Left ventricle myocardium superior (tissue), 1 donor: ENCODE measurements around the gene TMC6. TPM values are rescaled to one million over a fixed set of nuclear protein-coding genes. Genes with fewer than 3 reads are reported as not detected.
A peak's percentile ranks its signal among the peaks of the same experiment; 100 is the strongest.
"Not testable (repeated sequence)": the region's sequence is repeated elsewhere in the genome, so short reads cannot be mapped to it uniquely, and the experiment has no call there.

Experiments
- ATAC-seq: fragments of 200-7000 bp; cut with Tn5 transposase; one replicate; pipeline ENCODE4 v1.9.1; 2020; ENCODE audit warnings: mild to moderate bottlenecking, moderate library complexity
- DNase-seq: peaks from one replicate; pipeline ENCODE4 v3.0.0-alpha.2; 2020
- intact Hi-C: fragments of 100-400 bp; cut with micrococcal nuclease; formaldehyde crosslinking; loops from one replicate; pipeline ENCODE4 v1.11.0; 2022
- total RNA-seq: library from RNA; stranded (reverse); fragmentation: NEBNext Ultra II Directional; extraction: Animal tissue kit (Norgen Biotek cat#: 25700); gene quantifications from one replicate; pipeline ENCODE4 v1.2.1, GENCODE V29; 2021
- donor health status: DM: no; HTN: yes; CAD: no; lungs with severe emphysema.

The TMC6 gene
- total RNA-seq, 1 donor from 2014 or later: 69.2 TPM

DNA sequence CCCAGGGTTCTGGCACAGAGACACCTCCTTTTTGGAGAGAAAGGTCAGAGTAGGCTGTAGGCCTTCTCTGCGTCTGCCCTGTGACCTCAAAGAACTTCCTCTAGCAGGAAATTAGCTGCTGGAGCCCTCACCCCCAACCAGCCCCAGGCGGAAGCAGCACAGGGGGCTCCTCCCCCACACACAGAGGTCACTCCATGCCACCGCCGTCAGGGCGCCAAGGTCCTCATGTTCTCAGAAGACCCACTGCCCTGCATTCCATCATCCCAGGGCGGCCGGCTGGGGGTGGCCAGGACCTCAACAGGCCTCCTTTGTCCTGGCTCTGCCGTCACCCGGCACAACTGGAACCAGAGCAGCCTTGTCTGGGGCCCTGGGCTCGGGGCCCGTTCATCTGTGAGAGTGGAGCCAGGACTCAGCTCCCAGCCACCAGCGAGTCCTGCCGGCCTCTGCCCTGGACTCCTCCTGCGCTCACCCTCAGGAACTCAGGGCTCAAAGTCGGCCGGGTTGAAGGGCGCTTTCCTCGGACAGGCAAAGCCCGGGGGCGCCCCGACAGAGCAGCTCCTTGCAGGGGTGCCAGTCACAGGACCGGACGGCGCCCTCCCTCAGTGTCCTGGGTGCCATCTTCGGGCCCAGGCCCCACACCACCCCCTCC, 1.2 kb downstream of the TMC6 start:
- intact Hi-C loops: no loop called here
- peak; percentile 50 for ATAC-seq

DNA sequence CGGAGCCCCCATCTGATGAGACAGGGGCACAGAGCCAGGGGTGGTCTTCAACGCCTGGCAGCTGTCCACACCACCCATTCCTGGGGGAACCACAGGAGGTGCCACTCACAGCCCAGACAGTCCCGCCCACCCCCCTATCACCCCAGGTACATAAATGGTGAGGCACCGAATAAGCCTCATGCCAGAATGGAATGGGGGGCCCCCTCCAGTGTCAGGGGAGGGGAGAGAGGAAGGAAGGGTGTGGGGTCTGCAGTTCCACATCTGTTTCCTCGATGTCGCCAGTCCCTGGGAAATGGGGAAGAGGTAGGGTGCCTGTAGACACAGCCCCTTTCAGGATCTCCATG, 1.7 kb downstream of the TMC6 start:
- ATAC-seq (no peak), DNase-seq (peak; percentile 38)
- intact Hi-C loops: no loop called here

More for the DNA sequence above, 1.2 kb downstream of the TMC6 start:
- peak; percentile 84 for DNase-seq

DNA sequence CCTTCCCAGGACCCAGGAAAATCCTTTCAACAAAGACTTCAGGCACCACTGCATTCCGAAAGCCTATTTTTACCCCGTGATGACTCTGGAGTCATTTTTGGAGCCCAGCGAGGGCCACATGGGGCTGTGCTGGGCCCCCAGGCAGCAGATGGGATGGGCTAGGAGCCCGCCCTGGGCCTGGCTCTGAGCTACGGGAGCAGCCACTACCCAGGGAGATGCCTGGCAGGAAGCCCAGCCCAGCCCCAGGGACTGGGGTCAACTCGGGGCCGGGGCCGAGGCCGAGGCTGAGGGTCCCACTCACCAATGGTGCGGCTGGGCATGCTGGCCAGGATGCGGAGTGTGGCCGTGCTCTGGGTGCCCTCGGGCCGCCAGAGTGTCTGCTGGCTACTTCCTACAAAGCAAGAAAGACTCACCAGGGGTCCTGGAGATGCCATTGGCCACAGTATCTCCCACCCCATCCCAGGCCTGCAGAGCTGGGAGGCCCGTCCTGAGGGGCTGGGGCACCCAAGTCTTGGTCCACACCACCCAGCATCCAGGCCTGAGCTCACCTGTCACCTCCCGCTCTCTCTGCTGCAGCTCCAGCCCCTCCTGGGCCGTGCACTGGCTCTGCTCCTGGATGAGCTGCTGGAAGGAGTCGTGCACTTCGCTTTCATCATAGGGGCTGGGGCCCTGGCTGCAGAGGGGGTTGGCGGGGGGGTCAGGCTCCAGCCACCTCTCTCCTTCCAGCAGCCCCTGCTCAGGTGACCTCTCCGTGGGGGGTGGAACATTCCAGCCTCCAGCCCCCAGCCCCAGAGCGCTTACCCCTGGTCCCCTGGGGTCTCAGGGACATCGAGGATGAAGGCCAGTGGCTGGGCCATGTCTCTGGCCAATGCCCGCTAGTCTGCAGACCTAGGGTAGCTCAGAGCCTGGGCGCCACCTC, 2.3 kb downstream of the TMC6 start:
- DNase-seq (peak; percentile 80), ATAC-seq (peak; percentile 51)
- intact Hi-C loops: no loop called here

GRCh38 chr17:78125138-78125913, 3.2 kb downstream of the TMC6 start:
- peak; percentile 41 for DNase-seq
- intact Hi-C loops: no loop called here

GRCh38 chr17:78124836-78125137, 3.8 kb downstream of the TMC6 start:
- ATAC-seq (no peak), DNase-seq (no peak)
- intact Hi-C loops: no loop called here

More at GRCh38 chr17:78125138-78125913, 3.2 kb downstream of the TMC6 start:
- ATAC-seq: peak; percentile 1

DNA sequence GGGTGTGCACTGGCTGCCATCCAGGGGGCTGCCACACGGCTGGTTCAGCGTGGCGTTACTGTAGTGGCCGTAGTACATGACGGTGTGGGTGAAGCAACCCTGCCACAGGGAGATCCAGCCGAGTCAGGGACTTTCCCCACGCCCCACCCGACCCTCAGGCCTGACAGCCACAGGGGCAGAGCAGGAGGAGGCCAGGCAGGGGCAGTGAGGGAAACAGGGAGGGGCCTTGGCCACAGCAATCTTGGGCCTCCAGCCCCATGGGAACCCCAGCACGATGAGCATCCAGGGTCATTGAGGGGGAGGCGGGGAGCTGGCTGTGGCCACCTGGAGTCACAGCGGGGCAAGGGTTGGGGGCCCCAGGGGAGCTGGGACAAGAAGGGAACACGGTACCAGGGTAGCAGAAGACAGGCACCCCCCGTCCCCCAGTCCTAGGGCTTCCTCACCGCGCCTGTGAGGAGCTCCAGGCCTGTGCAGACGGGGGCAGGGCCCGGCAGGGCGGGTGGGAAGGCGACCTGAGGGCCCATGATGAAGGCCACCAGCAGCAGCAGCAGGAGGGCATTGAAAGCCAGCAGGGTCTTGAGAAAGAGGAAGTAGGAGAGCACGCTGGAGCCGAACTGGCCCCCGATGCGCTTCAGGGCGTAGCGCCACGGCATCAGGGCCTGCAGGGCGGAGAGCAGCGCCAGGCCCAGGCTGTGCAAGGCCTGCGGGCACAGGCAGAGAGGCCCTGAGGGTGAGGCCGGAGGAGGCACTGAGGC, 4.3 kb downstream of the TMC6 start:
- peak; percentile 45 for DNase-seq
- no peak for ATAC-seq
- intact Hi-C loops: no loop called here

- ATAC-seq: no peak
- intact Hi-C loops: no loop called here
- DNase-seq: no peak
Observed at GRCh38 chr17:78123258-78123929, 5.2 kb downstream of the TMC6 start.

GRCh38 chr17:78122931-78123249, 5.7 kb downstream of the TMC6 start:
- no peak for ATAC-seq
- intact Hi-C loops: no loop called here
- DNase-seq: no peak

- DNase-seq: peak; percentile 28
- no peak for ATAC-seq
- intact Hi-C loops: no loop called here
Observed at GRCh38 chr17:78122216-78122930, 6.2 kb downstream of the TMC6 start.

- intact Hi-C loops: no loop called here
- no peak for DNase-seq
Observed at GRCh38 chr17:78121801-78122215, 6.7 kb downstream of the TMC6 start.

GRCh38 chr17:78120971-78121800, 7.4 kb downstream of the TMC6 start:
- no peak for ATAC-seq
- DNase-seq: peak; percentile 29
- intact Hi-C loops: no loop called here

More at GRCh38 chr17:78121801-78122215, 6.7 kb downstream of the TMC6 start:
- ATAC-seq: no peak

DNA sequence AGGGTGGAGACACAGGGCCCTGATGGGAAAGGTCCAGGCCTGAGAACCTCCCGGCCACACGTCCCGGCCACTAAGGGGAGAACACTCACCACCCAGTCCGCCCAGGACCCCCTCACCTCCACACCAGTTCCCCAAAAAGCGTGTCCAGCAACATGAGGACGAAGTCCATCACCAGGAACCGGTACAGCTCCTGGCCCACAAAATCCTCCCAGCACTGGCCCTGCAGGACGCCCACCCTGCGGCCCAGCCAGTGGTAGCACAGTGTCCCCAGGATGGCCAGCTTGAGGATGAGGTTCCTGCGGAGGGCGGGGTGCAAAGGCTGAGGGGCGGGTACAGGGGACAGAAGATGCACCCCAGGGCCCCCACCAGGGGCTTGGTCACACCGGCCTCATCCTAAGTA, 8.0 kb downstream of the TMC6 start:
- ATAC-seq (no peak), DNase-seq (no peak)
- intact Hi-C loops: no loop called here

- DNase-seq (no peak), ATAC-seq (no peak)
- intact Hi-C loops: no loop called here
Observed at GRCh38 chr17:78118801-78119241, 9.7 kb downstream of the TMC6 start.

DNA sequence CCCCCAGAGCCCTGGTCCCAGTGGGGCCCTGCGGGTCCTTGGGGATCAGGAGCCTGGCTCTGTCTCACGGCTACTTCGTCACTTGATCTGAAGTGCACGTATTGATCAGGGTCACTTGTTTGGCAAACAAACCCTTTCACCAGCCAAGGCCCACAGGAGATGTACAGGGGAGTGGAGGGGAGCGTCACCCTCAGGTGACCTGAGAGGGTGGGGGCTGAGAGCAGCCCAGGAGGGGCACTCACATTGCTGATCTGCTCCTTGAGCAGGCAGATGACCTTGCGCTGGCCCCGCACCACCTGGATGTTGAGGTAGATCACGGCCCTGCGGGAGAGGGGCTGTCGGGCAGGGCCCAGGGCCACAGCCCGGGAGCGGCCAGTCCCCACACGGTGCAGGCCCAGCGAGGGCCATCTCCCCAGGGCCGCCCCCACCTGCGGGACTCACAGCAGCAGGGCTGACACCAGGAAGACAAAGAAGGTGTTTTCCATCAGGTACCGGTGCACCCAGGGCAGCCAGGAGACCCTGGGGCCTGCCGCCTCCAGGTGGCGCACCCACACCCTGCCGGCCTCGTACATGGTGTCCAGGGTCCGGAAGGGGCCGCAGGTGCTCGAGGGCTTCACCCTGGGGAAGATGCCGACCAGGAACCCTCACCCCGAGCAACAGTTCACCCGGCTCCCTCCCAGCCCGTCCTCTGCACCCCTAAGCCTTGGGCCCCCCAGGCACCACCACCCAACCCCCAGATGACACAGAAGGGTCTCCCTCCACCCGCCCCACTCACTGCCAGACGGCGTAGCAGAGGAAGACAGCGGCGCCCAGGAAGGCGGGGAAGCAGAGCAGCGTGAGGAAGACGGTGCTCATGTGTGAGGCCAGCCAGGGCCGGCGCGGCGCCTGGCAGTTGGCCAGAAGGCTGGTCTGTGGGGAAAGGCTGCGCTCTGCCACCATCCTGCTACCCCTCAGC, 11.3 kb downstream of the TMC6 start:
- intact Hi-C loops: no loop called here
- DNase-seq (peak; percentile 72), ATAC-seq (peak; percentile 9)

DNA sequence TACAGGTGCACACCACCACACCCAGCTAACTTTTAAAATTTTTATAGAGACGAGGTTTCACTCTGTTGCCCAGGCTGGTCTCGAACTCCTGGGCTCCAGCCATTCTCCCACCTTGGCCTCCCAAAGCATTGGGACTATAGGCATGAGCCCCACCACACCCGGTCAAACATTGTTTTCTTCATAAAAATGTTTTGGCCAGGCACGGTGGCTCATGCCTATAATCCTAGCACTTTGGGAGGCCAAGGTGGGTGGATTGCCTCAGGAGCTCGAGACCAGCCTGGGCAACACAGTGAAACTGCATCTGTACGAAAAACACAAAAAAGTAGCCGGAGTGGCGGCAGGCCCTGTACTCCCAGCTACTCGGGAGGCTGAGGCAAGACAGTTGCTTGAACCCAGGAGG, 12.1 kb downstream of the TMC6 start:
- no peak for ATAC-seq
- intact Hi-C loops: no loop called here
- DNase-seq: peak; percentile 12

DNA sequence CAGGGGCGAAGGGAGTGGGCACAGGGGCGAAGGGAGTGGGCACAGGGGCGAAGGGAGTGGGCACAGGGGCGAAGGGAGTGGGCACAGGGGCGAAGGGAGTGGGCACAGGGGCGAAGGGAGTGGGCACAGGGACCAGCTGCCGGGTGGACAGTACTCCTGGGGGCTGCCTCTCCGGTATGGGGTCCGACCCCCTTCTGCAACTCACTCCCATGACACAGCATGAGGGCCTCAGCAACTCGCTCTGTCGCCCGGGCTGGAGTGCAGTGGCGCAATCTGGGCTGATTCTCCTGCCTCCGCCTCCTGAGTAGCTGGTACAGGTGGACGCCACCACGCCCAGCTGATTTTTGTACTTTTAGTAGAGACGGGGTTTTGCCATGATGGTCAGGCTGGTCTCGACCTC, 12.8 kb downstream of the TMC6 start:
- intact Hi-C loops, ATAC-seq: not testable (repeated sequence)
- peak; percentile 25 for DNase-seq
